ENCODE data around the gene FIS1. TPM values are rescaled to one million over a fixed set of nuclear protein-coding genes. Genes with fewer than 3 reads are reported as not detected.
A peak's percentile ranks its signal among the peaks of the same experiment; 100 is the strongest.
"Not testable (repeated sequence)": the region's sequence is repeated elsewhere in the genome, so short reads cannot be mapped to it uniquely, and the experiment has no call there.

FIS1 gene
- total and polyA plus RNA-seq, 7 donors = 239 to 368 (median 263) TPM

DNA sequence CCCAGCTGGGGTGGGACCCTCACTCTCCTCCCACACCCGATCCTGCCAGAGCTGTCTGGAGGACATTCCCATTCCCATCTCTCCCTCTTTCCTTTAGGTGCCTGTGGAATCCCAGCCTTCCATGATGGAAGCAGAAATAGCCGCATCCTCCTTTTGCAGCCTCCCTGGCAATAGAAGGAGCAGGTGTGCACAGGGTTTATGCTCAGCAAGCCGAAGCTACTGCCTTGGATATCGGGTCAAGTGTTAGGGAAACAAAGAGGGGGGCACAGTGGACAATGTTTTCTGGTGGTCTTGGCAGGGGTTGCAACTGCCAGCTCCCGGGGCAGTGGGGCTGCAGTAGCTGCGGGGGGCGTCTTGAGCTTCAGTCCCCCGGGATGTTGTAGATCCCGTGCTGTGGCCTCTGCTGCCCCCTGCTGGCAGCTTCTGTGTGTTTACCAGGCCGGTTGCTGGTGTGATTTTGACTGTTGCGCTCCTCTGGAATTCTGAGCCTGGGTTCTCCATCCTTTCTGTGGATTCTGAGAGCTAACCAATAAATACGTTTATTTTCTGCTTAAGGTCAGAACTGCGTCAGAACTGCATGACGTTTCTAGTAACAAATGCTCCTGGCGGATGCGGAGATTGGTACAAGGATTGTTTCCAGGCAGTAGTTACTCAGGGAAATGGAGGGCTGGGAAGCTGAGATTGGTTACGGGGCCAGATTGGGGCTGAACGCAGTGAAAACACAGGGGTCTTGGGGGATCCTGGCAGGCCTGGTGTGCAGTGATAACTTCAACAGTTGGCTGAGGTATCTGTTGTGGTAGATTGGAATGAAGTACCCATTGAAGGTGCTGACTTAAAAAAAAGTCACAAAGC lies 45.5 kb upstream of the FIS1 start:
- TF ChIP-seq, protein P1, sequence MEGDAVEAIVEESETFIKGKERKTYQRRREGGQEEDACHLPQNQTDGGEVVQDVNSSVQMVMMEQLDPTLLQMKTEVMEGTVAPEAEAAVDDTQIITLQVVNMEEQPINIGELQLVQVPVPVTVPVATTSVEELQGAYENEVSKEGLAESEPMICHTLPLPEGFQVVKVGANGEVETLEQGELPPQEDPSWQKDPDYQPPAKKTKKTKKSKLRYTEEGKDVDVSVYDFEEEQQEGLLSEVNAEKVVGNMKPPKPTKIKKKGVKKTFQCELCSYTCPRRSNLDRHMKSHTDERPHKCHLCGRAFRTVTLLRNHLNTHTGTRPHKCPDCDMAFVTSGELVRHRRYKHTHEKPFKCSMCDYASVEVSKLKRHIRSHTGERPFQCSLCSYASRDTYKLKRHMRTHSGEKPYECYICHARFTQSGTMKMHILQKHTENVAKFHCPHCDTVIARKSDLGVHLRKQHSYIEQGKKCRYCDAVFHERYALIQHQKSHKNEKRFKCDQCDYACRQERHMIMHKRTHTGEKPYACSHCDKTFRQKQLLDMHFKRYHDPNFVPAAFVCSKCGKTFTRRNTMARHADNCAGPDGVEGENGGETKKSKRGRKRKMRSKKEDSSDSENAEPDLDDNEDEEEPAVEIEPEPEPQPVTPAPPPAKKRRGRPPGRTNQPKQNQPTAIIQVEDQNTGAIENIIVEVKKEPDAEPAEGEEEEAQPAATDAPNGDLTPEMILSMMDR (IDR thresholded peaks at IDR 0.05) = peak; percentile 70
- H3K4me1 ChIP-seq; H3K9me3 ChIP-seq; H3K27ac ChIP-seq; intact Hi-C loops (cut with DNase I); H3K36me3 ChIP-seq (ENCODE audit: insufficient read depth in 1 of 2, low read depth in 1 of 2); H3K4me3 ChIP-seq: not testable (repeated sequence)
- peaks cover 0 to 43% (median 4%) of the 10 kb centered on the region in 3 donors for H3K27me3 ChIP-seq (ENCODE audit: insufficient read depth in 3 of 3, low read length in 2 of 3)
- WGBS, 3 donors = 20 to 24% (median 20%) methylated on average over 14 to 16 of the region's 18 CpGs
- DNase-seq = peak; percentile 50 to 70
- peak in 3 of 4 donors; percentile 53 to 77 (median 66) for ATAC-seq

DNA sequence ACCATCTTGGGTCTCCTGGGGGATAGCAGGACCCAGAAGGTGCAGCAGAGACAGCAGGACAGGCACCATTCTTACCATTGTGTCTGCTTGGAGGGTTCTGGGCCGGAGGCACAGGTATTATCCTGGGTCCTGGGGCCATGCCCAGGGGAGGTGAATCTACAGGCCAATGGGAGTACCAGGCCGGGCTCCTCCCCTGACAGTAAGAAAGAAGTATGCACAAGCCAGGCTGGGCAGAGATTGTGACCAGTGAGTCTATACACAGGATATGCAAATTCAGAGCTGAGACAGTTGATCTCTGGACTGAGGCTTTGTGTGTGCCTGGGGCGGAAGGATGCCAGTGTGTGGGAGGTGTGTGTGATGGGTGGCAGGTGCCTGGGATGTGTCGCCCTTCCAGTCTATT lies 44.8 kb upstream of the FIS1 start:
- H3K4me3 ChIP-seq; ATAC-seq; DNase-seq; H3K9me3 ChIP-seq; intact Hi-C loops (cut with DNase I); H3K4me1 ChIP-seq; H3K36me3 ChIP-seq (ENCODE audit: insufficient read depth in 1 of 2, low read depth in 1 of 2); H3K27ac ChIP-seq: not testable (repeated sequence)
- peaks cover 0 to 36% (median 4%) of the 10 kb centered on the region in 3 donors for H3K27me3 ChIP-seq (ENCODE audit: insufficient read depth in 3 of 3, low read length in 2 of 3)
- WGBS, 3 donors = 46 to 78% (median 68%) methylated on average over 3 to 4 of the region's 4 CpGs

DNA sequence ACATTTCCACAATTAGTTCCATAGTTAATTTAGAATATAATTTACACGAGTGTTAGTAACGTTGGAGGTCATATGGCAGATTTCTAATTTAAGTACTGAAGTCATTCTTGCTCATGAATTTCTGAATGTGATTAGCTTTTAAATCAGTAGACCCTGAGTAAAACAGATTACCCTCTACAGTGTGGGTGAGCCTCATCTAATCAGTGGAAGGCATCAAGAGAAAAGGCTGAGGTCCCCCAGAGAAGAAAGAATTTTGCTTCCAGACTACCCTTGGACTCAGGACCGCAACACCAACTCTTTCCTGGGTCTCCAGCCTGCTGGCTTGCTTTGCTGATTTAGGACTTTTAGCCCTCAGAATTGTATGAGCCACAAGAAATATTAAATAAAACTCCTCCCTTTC lies 43.6 kb upstream of the FIS1 start:
- WGBS, 3 donors = 87% methylated on average over 3 of the region's 3 CpGs
- H3K4me3 ChIP-seq = no peak overlapping the region
- ATAC-seq = no peak

DNA sequence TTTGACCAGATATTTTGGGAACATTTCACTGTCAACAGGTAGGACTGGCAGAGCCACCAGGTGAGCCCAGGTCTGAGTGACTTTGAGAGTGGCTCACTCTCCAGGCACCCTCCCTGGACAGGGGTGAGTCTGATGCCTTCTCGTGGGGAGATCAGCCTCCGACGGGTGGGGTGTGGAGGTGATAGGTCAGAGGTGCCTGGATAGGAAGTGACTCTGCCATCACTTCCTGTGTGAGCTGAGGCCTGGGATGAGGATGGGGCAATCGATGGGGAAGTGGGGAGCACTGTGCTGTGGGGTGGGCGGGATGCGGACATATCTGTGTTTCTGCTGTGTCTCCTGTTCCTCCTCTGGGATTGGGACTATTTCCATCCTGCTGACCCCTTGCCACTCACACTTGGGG lies 42.2 kb upstream of the FIS1 start:
- intact Hi-C loops (cut with DNase I) = no loop called here
- TF ChIP-seq, protein P1 (IDR thresholded peaks at IDR 0.05) = no peak
- Histone ChIP-seq H3K27ac (no peak overlapping the region), H3K27me3 (ENCODE audit: insufficient read depth in 3 of 3, low read length in 2 of 3) (peaks cover 0 to 15% (median 4%) of the 10 kb centered on the region in 3 donors), H3K36me3 (ENCODE audit: insufficient read depth in 1 of 2, low read depth in 1 of 2) (no peaks in the 10 kb centered on the region), H3K4me3 (no peak overlapping the region), H3K9me3 (no peaks in the 10 kb centered on the region), H3K4me1 (no peaks in the 10 kb centered on the region)
- DNase-seq = no peak
- no peak for ATAC-seq
- 61 to 75% (median 67%) methylated on average over 6 of the region's 6 CpGs for WGBS, 3 donors

More for the DNA sequence above, 43.6 kb upstream of the FIS1 start:
- Histone ChIP-seq H3K27ac (no peak overlapping the region), H3K27me3 (ENCODE audit: insufficient read depth in 3 of 3, low read length in 2 of 3) (peaks cover 0 to 26% (median 4%) of the 10 kb centered on the region in 3 donors), H3K36me3 (ENCODE audit: insufficient read depth in 1 of 2, low read depth in 1 of 2) (no peaks in the 10 kb centered on the region), H3K4me1 (no peaks in the 10 kb centered on the region), H3K9me3 (no peaks in the 10 kb centered on the region)
- DNase-seq = no peak
- intact Hi-C loops (cut with DNase I) = no loop called here
- TF ChIP-seq, protein P1 (IDR thresholded peaks at IDR 0.05) = no peak

DNA sequence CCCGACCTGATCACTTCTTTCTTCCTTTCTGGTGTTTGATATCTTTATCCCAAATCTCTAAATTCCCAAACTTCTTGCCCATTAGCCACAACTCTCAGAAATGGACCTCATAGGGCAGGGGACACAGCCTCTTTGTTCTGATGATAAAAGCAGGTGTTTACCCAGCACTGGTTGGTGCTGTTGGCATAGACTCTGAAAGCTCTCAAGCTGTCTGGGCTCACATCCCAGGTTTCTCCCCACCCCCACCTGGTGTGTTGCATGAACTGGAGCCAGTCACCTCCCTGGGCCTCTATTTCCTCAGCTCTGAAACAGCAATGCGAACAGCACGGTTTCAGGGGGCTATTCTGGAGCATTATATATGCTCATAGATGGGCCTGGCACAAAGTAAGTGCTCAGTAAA lies 41.0 kb upstream of the FIS1 start:
- intact Hi-C loops (cut with DNase I); ATAC-seq; DNase-seq; H3K27ac ChIP-seq; H3K4me3 ChIP-seq; H3K36me3 ChIP-seq (ENCODE audit: insufficient read depth in 1 of 2, low read depth in 1 of 2); H3K9me3 ChIP-seq; H3K27me3 ChIP-seq (ENCODE audit: insufficient read depth in 3 of 3, low read length in 2 of 3); H3K4me1 ChIP-seq: not testable (repeated sequence)
- WGBS, 3 donors = 64 to 74% (median 74%) methylated on average over 3 of the region's 3 CpGs
